Ovary (tissue), 9 donors: ENCODE measurements around the gene GSG1L. TPM values are rescaled to one million over a fixed set of nuclear protein-coding genes. Genes with fewer than 3 reads are reported as not detected.

Experiments used
- DNase-seq, 5 donors: peaks; one replicate each; pipeline ENCODE4 v3.0.0-alpha.2; 2019 to 2020
- H3K27ac ChIP-seq, 2 donors: fragments of 200-600 bp; one replicate each; pipeline versions ENCODE4 v1.5.1 to v1.8.0; 2019 to 2022
- H3K27me3 ChIP-seq: fragments of 200-600 bp; one replicate; pipeline ENCODE4 v1.8.0; 2022
- H3K36me3 ChIP-seq: fragments of 200-600 bp; sonication (generic); one replicate; pipeline ENCODE4 v1.5.1; 2019
- H3K4me1 ChIP-seq: one replicate; pipeline ENCODE4 v1.8.1; 2013; ENCODE audit warnings: mild to moderate bottlenecking, moderate library complexity; ENCODE audit not compliant: insufficient read depth
- H3K4me3 ChIP-seq: fragments of 200-600 bp; sonication (generic); one replicate; pipeline ENCODE4 v1.5.1; 2017
- H3K9me3 ChIP-seq, 2 donors: fragments of 200-600 bp in 1 of 2; sonication (generic) in 1 of 2; one replicate each; pipeline versions ENCODE4 v1.5.1 to v1.8.1; 2013 to 2019; ENCODE audit warnings: mild to moderate bottlenecking in 1 of 2, moderate library complexity in 1 of 2
- EP300 ChIP-seq: sonication (generic); formaldehyde crosslinking; IDR thresholded peaks from one replicate; pipeline ENCODE4 v1.6.1; 2017; ENCODE audit warnings: antibody characterized with exemption
- POLR2A ChIP-seq: fragments of 450-650 bp; IDR thresholded peaks from one replicate; pipeline ENCODE4 v1.6.1; 2017; ENCODE audit warnings: antibody characterized with exemption, mild to moderate bottlenecking, moderate library complexity
- WGBS, 3 donors: extraction: QIAGEN DNeasy Blood & Tissue Kit in 1 of 3; methylation state at CpG; one replicate each; pipeline versions ENCODE4 v1.1.5 to v1.1.7; 2013 to 2017; 5-methylcytosine and 5-hydroxymethylcytosine counted together
- intact Hi-C, 4 donors: fragments of 100-400 bp; cut with DNase I; formaldehyde crosslinking; loops; one replicate each; pipeline versions ENCODE4 v1.11.0 to v1.15.1; 2022 to 2023
- polyA plus RNA-seq, 2 donors: library from polyadenylated mRNA; stranded (reverse); fragments of 200-250 nt in 1 of 2; fragments of 350-450 nt in 1 of 2; fragmentation: Illumina TruSeq in 1 of 2; extraction: RNeasy Lipid Tissue Mini Kit (QIAGEN cat#74804) in 1 of 2; gene quantifications; one replicate each; pipeline ENCODE4 v1.2.3, GENCODE V29; 2013 to 2014
- total RNA-seq, 7 donors: library from RNA; depleted of rRNA in 2 of 7; stranded (reverse); fragments of >200 nt in 2 of 7; fragmentation: NEBNext Ultra II Directional in 3 of 7; extraction: Animal tissue kit (Norgen Biotek cat#: 25700) in 3 of 7; gene quantifications; one replicate each; pipeline versions ENCODE4 v1.1.0 to v1.2.4, GENCODE V29; 2016 to 2023
- TF ChIP-seq, protein P1 (sequence below), 3 donors: fragments of 450-650 bp in 2 of 3; fragments of 200-600 bp in 1 of 3; IDR thresholded peaks; one replicate each; pipeline versions ENCODE4 v1.5.1 to v1.8.0; 2016 to 2022; ENCODE audit warnings: antibody characterized with exemption in 3 of 3, mild to moderate bottlenecking in 1 of 3
- donor health status: DM: no; HTN: no; CAD: no; lungs with moderate emphysema.
- donor health status: DM: no; HTN: no; CAD: no.
- donor health status: Bipolar disorder and iron deficiency.
- donor health status: DM: yes; HTN: yes; CAD: no.
- donor health status: DM: no; HTN: no; CAD: no.
- donor health status: DM: yes; HTN: yes; CAD: no.

The GSG1L gene
- total and polyA plus RNA-seq, 9 donors = 0.30 to 1.1 (median 0.46) TPM; not detected in 4

DNA sequence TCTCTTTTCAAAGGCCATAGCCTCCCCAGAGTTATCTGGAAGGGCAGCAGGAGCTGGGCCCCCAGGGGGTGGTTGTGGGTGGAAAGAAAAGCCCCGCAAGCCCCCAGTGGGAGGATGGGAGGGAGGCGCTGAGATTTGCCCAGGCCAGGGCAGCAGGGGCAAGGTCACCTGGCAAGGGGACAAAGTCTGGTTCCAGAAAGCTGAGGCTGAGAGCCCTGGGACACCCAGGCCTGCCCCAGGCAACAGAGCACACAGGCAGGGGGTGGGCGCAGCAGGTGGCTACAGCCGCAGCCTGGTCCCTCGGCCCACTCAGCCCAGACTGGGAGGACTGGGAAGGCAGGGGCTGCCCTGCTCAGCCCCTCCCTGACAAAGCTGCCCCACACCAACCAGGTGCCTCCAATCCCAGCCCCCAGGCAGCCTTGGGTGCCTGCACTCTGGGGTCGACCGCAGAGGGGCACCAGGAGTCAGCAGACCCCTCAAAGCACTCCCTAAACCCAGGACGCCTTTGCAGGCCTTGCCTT lies 23.7 kb upstream of the GSG1L start:
- Histone ChIP-seq H3K36me3 (no peaks in the 10 kb centered on the region), H3K4me3 (no peak overlapping the region), H3K27me3 (no peaks in the 10 kb centered on the region), H3K4me1 (no peaks in the 10 kb centered on the region), H3K9me3 (no peaks in the 10 kb centered on the region), H3K27ac (no peak overlapping the region)
- TF ChIP-seq POLR2A = no peak
- no peak for TF ChIP-seq EP300
- TF ChIP-seq, protein P1, sequence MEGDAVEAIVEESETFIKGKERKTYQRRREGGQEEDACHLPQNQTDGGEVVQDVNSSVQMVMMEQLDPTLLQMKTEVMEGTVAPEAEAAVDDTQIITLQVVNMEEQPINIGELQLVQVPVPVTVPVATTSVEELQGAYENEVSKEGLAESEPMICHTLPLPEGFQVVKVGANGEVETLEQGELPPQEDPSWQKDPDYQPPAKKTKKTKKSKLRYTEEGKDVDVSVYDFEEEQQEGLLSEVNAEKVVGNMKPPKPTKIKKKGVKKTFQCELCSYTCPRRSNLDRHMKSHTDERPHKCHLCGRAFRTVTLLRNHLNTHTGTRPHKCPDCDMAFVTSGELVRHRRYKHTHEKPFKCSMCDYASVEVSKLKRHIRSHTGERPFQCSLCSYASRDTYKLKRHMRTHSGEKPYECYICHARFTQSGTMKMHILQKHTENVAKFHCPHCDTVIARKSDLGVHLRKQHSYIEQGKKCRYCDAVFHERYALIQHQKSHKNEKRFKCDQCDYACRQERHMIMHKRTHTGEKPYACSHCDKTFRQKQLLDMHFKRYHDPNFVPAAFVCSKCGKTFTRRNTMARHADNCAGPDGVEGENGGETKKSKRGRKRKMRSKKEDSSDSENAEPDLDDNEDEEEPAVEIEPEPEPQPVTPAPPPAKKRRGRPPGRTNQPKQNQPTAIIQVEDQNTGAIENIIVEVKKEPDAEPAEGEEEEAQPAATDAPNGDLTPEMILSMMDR (IDR thresholded peaks at IDR 0.05) = no peak
- no peak for DNase-seq
- WGBS, 3 donors = 68 to 79% (median 76%) methylated on average over 8 of the region's 8 CpGs
- intact Hi-C loops = no loop called here

DNA sequence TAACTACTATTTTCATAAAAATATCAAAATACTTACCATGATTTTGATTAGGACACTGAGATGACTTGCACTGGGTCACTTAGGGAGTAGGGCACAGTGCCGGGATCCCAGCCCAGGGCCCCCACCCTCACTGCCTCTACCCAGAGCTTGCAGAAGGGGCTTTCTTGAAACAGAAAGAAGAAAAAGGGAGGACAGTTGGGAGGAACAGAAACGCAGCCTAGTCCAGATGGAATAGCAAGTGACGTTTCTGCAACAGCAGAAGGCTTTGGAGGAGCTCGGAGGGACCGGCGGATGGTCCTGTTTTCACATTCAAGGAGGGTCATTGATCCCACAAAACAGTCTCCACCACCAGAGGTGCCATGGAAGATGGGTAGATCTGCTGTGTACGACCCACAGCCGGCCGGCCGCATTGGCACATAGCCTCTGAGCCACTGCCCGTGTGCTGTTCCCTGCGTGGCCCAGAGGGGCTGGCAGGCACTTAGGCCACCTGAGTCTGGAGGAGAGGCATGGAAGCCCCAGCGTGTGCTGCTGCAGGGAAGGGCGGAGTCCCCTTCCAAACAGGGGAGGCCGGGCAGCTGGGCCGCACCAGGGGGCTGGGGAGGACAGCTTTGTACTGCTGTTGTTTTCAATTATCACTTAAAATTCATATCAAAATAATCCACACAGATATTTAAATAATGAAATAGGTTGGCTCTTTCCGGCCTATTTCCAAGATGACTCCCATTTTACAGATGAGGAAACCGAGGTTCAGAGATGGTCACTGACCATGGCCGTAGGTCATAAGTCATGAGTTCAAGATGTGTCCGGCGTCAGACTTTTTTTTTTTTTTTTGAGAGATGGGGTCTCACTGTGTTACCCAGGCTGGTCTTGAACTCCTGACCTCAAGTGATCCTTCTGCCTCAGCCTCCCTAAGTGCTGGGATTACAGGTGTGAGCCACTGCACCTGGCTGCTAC lies 22.9 kb upstream of the GSG1L start:
- 72 to 80% (median 77%) methylated on average over 20 to 21 of the region's 21 CpGs for WGBS, 3 donors
- H3K4me3 ChIP-seq = no peak overlapping the region
- no peaks in the 10 kb centered on the region for H3K4me1 ChIP-seq
- no peaks in the 10 kb centered on the region for H3K36me3 ChIP-seq
- no peak overlapping the region for H3K27ac ChIP-seq
- intact Hi-C loops = no loop called here
- TF ChIP-seq POLR2A = no peak
- no peak for TF ChIP-seq EP300
- TF ChIP-seq, protein P1 (IDR thresholded peaks at IDR 0.05) = no peak
- DNase-seq = no peak
- no peaks in the 10 kb centered on the region for H3K27me3 ChIP-seq
- no peaks in the 10 kb centered on the region for H3K9me3 ChIP-seq

DNA sequence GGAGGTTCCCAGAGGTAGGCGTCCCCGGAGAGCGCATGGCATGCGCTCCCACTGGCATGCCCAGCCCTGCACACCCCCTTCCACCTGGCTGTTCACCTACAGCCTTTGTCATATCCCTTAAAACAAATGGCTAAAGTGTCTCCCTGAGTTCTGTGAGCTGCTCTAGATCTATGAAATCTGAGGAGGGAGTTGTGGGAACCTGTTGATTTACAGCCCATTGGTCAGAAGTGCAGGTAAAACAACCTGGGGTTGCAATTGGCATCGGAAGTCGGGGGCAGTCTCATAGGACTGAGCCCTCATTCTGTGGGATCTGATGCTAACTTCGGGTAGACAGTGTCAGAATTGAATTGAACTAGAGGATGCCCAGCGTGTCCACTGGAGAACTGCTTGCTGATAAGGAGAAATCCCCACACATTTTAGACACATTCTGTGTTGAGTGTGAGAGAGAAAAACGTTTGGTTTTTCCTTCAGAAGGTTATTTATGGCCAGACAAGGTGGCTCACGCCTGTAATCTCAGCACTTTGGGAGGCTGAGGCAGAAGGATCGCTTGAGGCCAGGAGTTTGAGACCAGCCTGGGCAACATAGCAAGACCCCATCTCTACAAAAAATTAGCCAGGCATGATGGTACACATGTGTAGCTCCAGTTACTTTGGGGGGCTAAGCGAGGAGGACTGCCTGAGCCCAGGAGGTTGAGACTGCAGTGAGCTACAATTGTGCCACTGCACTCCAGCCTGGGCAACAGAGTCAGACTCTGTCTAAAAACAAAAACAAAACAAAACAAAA lies 22.1 kb upstream of the GSG1L start:
- WGBS, 3 donors = 62 to 63% (median 62%) methylated on average over 12 of the region's 12 CpGs
- no peak for TF ChIP-seq POLR2A
- TF ChIP-seq, protein P1 (IDR thresholded peaks at IDR 0.05) = no peak
- no peak for TF ChIP-seq EP300
- Histone ChIP-seq H3K9me3 (no peaks in the 10 kb centered on the region), H3K36me3 (no peaks in the 10 kb centered on the region), H3K4me3 (no peak overlapping the region), H3K4me1 (no peaks in the 10 kb centered on the region), H3K27me3 (no peaks in the 10 kb centered on the region), H3K27ac (no peak overlapping the region)
- intact Hi-C loops = no loop called here
- no peak for DNase-seq

DNA sequence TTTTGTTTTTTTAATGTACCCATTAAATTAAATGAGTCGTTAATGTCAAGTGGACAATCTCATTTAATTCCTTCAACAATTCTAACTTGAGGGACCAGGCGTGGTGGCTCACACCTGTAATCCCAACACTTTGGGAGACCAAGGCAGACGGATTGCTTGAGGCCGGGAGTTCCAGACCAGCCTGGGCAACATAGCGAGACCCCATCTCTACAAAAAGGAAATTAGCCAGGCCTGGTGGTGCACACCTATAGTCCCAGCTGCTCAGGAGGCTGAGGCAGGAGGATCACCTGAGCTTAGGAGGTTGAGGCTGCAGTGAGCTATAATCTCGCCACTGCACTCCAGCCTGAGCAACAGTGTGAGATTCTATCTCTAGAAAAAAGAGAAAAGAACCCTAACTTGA lies 20.7 kb upstream of the GSG1L start:
- DNase-seq = no peak

More for the DNA sequence above, 20.7 kb upstream of the GSG1L start:
- Histone ChIP-seq H3K4me1 (no peaks in the 10 kb centered on the region), H3K36me3 (no peaks in the 10 kb centered on the region), H3K9me3 (no peaks in the 10 kb centered on the region), H3K27me3 (no peaks in the 10 kb centered on the region), H3K27ac (no peak overlapping the region), H3K4me3 (no peak overlapping the region)
- TF ChIP-seq EP300 (no peak), POLR2A (no peak)
- TF ChIP-seq, protein P1 (IDR thresholded peaks at IDR 0.05) = no peak
- intact Hi-C loops = no loop called here
- WGBS, 3 donors = 92 to 94% (median 94%) methylated on average over 6 of the region's 6 CpGs
